ENCODE data around the gene EEFSEC.

Gene EEFSEC

GRCh38 chr3:128296469-128297251, 143.4 kb downstream of the EEFSEC start:
- no peak for DNase-seq

- no peak for DNase-seq
Observed at GRCh38 chr3:128297401-128298138, 144.3 kb downstream of the EEFSEC start.

- no peak for DNase-seq
Observed at GRCh38 chr3:128301186-128302023, 148.1 kb downstream of the EEFSEC start.

GRCh38 chr3:128306481-128306880, 153.2 kb downstream of the EEFSEC start:
- DNase-seq = no peak

- no peak for DNase-seq
Observed at GRCh38 chr3:128307029-128307633, 153.8 kb downstream of the EEFSEC start.

DNA sequence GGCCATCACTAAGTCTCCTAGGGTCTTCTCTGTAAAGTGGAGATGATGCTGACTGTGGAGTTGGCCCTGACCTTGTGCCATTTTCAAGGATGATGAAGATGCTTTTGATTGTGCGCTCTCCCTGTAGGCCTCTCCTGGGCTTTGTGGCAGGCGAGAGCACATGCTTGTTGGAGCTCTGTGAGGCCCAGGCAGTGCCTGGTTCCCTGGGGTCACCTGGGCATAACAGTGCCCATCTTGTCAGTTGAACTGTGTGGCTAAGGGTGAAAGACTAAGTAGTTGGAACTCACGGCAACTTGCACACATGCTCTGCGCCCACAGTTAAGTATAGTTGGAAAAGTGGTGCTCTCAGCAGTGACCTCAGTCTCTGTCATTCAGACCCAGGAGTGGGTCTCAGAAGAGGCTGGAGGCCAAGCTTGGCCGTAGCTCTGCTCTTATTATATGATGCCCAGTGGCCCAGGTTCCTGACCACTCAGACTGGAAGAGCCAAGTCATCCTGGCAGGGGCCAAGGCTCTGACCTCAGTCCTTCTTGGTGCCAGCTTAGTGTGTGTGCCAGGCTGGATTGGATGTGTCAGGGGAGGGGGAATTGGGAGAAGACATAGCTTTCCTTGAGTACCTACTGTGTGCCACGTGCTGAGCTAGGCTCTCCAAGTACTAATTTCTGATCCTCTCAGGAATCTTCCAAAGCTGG, 154.6 kb downstream of the EEFSEC start:
- DNase-seq = no peak

GRCh38 chr3:128309026-128309425, 155.7 kb downstream of the EEFSEC start:
- DNase-seq = no peak

DNA sequence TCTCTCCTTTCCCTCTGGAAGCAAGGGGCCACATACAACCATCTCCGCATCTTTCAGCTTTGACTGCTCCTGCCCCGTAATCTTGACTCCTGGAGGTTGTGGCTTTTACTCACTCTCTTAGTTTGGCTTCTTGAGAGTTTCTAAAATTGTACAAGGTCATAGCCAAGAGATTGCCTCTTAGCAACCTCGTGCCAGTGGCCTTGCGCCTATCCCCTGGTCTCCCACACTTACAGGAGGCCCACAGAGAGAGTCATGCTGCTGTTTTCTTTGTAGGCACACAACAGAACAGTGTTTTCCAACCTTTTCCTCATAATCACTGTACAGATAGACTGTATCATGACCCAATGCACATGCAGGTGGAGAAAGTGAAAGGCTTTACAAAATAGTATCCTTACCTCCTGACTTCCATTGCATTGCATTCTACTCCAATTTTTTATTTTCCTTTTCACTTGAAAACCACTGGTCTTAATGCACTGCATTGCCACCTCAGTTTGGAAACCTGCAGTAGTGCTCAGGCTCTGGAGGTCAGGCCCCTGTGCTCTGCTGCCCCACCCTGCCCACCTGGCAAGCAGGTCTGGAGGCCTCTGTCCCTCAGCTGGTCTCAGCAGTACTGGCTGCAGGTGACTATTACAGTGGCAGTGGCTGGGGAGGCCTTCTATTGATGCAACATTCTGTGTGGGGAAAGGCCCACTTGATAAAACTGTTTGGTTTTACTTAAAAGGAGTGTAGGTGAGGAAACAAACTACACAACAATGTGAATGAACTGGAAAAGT, 157.2 kb downstream of the EEFSEC start:
- no peak for DNase-seq

DNA sequence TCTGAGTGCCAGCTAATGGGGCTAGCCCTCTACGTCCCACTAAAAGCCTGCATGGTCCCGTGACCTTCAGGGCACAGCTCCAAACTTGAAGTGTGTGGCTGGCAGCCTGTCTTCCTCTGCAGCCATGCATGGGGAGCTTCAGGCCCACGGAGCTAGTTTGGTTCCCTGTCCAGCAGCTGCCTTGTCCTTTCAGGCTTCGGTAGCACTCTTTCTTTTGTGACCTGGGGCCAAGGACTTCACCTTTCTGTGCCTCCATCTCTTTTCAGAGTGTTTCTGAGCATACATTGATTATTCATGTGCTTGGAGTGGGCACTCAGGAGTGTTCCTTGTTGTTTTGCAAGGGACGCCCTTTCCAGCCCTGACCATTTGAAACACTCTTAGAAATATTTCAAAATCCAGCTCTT, 158.2 kb downstream of the EEFSEC start:
- DNase-seq = no peak

- no peak for DNase-seq
Observed at GRCh38 chr3:128312271-128312670, 159.0 kb downstream of the EEFSEC start.

- no peak for DNase-seq
Observed at GRCh38 chr3:128313071-128313725, 159.9 kb downstream of the EEFSEC start.

DNA sequence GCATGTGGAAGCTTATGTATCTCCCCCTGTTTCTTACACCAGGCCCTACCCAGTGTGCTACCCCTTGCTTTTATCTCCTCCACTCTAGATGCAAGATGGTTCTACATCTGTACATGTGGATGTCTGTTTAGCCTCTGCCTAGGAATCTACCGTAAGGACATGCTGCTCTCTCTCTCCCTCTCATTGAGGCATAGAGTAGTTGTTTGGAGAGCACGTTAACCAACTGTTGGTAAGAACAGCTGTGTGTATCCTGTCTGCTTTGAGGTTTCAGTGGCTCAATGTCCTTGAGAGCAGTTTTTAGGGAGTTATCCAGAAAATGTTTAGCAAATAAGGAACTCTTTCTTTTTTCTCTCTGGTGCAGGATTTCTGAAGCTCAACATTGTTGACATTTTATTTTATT, 160.7 kb downstream of the EEFSEC start:
- no peak for DNase-seq

GRCh38 chr3:128315313-128315712, 162.0 kb downstream of the EEFSEC start:
- DNase-seq = no peak

DNA sequence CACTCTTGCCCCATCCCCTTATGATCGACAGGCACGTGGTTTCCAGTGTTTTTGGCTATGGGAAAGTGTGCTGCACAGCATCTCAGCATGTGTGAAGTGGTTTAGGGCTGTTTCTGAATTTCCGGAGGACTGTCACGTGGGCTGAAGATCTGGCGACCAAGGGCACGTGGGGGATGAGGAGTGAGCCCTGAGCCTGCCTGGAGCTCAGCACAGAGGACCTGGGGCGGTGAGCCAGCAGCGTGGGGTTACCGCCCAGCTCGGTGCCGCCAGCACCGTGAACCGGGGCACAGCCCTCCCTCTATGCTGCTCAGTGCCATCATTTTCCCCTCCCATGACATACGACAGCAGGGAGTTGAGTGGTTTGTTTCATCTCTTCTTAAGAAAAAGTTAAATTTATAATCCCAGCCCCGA, 163.2 kb downstream of the EEFSEC start:
- DNase-seq = peak; percentile 72

DNA sequence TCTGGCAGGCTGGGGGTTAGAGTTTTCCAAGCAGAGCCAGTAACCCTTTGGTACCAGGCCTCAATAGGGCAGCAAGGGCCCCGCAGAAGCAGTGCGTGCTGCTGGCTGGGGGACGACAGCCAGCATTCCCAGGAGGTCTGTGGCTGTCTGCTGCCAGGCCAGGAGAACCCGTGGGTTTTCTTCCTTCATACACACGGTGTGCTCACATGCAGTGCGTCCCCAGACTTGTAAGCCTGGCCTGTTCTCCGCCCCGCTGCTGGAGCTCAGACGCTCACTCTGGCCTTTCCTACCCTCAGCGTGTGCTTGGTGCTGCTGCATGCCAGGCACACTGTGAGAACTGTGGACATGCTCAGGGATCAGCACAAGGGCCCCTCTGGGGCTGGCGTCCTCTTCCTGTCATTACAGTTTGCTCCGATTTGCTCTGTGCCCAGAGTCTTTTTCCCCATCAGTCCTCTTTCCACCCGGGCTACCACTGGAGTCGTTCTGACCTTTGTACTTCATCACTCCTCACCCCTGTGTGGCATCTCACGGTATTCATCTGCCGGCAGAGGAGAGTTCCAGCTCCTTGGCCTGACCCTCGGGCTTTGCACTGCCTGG, 163.9 kb downstream of the EEFSEC start:
- no peak for DNase-seq

GRCh38 chr3:128317698-128318231, 164.5 kb downstream of the EEFSEC start:
- no peak for DNase-seq

- no peak for DNase-seq
Observed at GRCh38 chr3:128318275-128318941, 165.1 kb downstream of the EEFSEC start.

DNA sequence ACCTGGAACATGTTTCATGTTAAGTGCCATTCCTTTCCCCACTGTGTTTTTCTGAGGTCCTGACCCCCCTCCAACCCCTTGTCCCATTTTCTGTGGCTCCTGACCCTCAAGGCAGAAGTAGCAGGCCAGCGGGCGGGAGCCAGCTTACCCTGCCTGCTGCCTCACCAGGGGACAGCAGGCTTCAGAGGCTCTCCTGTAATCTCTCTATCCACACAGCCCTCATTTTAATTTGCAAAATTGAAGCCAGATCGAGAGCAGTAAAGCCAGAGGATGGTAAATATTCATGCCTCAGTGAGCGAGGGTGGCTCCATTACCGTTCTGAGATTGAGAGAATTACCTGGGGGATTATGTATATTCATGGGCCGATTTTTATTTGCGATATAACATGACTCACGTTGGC, 165.8 kb downstream of the EEFSEC start:
- no peak for DNase-seq

- DNase-seq = no peak
Observed at GRCh38 chr3:128319741-128320141, 166.5 kb downstream of the EEFSEC start.

Data from CD4-positive, alpha-beta T cell treated with Interleukin-15 for 1 hour (primary cell).